Measurements from ENCODE around the gene DBP.

GRCh38 chr19:48670699-48671445 lies 33.7 kb upstream of the DBP start:
- TF ChIP-seq NFIC (IDR thresholded peaks at IDR 0.05; ENCODE audit: low read depth, low read length): no peak
- no peak for TF ChIP-seq CTCF (IDR thresholded peaks at IDR 0.05 in 2 of 3, conservative IDR thresholded peaks at IDR 0.05 in 1 of 3; ENCODE audit: control insufficient read depth in 2 of 3, extremely low read depth in 1 of 3, insufficient read depth in 1 of 3, low read depth in 3 of 3, low read length in 3 of 3)
- TF ChIP-seq GATAD2B (conservative IDR thresholded peaks at IDR 0.05; ENCODE audit: low read depth): no peak
- TF ChIP-seq MXI1 (IDR thresholded peaks at IDR 0.05; ENCODE audit: low read depth, low read length): no peak
- TF ChIP-seq ZBED1 (IDR thresholded peaks at IDR 0.05; ENCODE audit: borderline replicate concordance): no peak
- TF ChIP-seq ZNF207 (IDR thresholded peaks at IDR 0.05; ENCODE audit: borderline replicate concordance): no peak
- TF ChIP-seq ZNF274 (IDR thresholded peaks at IDR 0.05; ENCODE audit: insufficient read depth, insufficient read length): no peak
- TF ChIP-seq DPF2 (IDR thresholded peaks at IDR 0.05): no peak
- TF ChIP-seq SKIL (IDR thresholded peaks at IDR 0.05; ENCODE audit: low read depth, poor library complexity, severe bottlenecking): no peak
- no peak for TF ChIP-seq NFYB (IDR thresholded peaks at IDR 0.05; ENCODE audit: insufficient read depth, low read depth, low read length)
- no peak for TF ChIP-seq EP300 (IDR thresholded peaks at IDR 0.05; ENCODE audit: borderline replicate concordance in 1 of 2, control insufficient read depth in 1 of 2, low read depth in 2 of 2, low read length in 2 of 2)
